Activated CD4-positive, alpha-beta memory T cell treated with anti-CD3 and anti-CD28 coated beads, Interleukin-2, amount 10 ng/mL, durations not matched to agents 7 days and 5 days (primary cell): ENCODE measurements around the gene DERA. TPM values are rescaled to one million over a fixed set of nuclear protein-coding genes. Genes with fewer than 3 reads are reported as not detected.
"Not testable (repeated sequence)": the region's sequence is repeated elsewhere in the genome, so short reads cannot be mapped to it uniquely, and the experiment has no call there.

Source experiments
- CTCF ChIA-PET: fragments of 350-600 bp; sonication (Branson Sonifier 250); formaldehyde crosslinking; loops from one replicate; lab custom pipeline; 2021; ENCODE audit warnings: antibody characterized with exemption, inconsistent platforms; lab: Charles Lee
- POLR2A ChIA-PET: fragments of 350-600 bp; sonication (Branson Sonifier 250); formaldehyde crosslinking; loops from one replicate; lab custom pipeline; 2021; ENCODE audit warnings: antibody characterized with exemption; lab: Charles Lee
- DNase-seq: peaks from one replicate; pipeline ENCODE4 v3.0.0-alpha.2; 2020
- H3K27ac Mint-ChIP-seq: one replicate; pipeline ENCODE4 v1.8.0; 2021; ENCODE audit warnings: mild to moderate bottlenecking, mixed read lengths
- H3K27me3 Mint-ChIP-seq: one replicate; pipeline ENCODE4 v1.8.0; 2021; ENCODE audit warnings: mixed read lengths
- H3K36me3 Mint-ChIP-seq: one replicate; pipeline ENCODE4 v1.8.0; 2021; ENCODE audit warnings: low read depth, mixed read lengths
- H3K4me1 Mint-ChIP-seq: one replicate; pipeline ENCODE4 v1.8.0; 2021; ENCODE audit warnings: mixed read lengths
- H3K4me3 Mint-ChIP-seq: one replicate; pipeline ENCODE4 v1.8.0; 2021; ENCODE audit warnings: mild to moderate bottlenecking, mixed read lengths
- H3K9me3 Mint-ChIP-seq: one replicate; pipeline ENCODE4 v1.8.0; 2021; ENCODE audit warnings: mixed read lengths
- total RNA-seq, 2 experiments: library from RNA; stranded (reverse); gene quantifications; one replicate each; pipeline ENCODE4 v1.2.3, GENCODE V29; 2021

Gene DERA
- total RNA-seq, 2 experiments from 2014 or later = 21.3 to 24.4 TPM

- POLR2A ChIA-PET, DNase-seq, H3K9me3 Mint-ChIP-seq, H3K36me3 Mint-ChIP-seq, H3K4me3 Mint-ChIP-seq, CTCF ChIA-PET, H3K27me3 Mint-ChIP-seq, H3K27ac Mint-ChIP-seq: not testable (repeated sequence)
- H3K4me1 Mint-ChIP-seq = peaks cover 20% of the 10 kb centered on the region
These were observed 3.0 kb downstream of the DERA start for GRCh38 chr12:15914131-15914530.

DNA sequence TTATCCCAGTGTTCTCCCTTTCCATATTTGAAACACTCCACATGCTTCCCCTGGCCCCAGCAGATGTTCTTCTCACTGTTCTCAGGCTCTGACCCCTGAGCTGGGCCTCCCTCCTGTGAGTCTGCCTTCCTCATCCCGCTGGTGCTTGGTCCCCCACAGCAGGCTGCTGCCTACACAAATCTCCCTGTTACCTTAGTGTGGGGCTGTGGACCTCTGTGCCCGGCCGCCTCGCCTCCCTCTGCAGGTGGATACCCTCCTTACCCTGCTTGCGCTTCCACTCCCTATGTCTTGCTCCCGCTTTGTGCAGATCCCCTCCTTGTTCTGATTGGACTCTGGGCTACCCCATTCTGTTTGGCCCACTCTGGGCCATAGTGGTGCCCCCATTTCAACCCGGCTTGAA is 6.9 kb downstream of the DERA start:
- Mint-ChIP-seq H3K27me3 (no peaks in the 10 kb centered on the region), H3K36me3 (peaks cover 6% of the 10 kb centered on the region), H3K4me1 (no peaks in the 10 kb centered on the region), H3K9me3 (no peaks in the 10 kb centered on the region), H3K4me3 (no peak overlapping the region), H3K27ac (no peak overlapping the region)
- ChIA-PET POLR2A (no interaction called here), CTCF (no interaction called here)
- no peak for DNase-seq

DNA sequence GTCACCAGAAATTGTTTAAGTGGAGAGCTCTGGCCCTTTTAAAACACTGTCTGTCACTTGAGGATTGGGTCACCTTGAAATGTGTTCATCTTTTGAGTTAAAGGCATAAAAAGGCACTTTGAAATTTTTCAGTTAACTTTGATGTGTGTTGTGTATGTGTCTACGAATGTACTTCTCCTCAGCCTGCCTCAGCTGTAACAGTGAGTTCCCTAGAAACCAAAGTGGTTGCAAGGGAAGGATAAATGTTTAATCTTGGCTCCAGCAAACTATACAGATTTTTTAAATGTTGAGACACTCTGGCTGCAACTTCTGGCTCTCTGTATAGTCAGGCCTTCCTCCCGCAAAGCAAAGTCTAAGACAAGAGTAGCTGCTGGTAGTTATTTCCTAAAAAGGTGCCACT is 8.3 kb downstream of the DERA start:
- DNase-seq = no peak

DNA sequence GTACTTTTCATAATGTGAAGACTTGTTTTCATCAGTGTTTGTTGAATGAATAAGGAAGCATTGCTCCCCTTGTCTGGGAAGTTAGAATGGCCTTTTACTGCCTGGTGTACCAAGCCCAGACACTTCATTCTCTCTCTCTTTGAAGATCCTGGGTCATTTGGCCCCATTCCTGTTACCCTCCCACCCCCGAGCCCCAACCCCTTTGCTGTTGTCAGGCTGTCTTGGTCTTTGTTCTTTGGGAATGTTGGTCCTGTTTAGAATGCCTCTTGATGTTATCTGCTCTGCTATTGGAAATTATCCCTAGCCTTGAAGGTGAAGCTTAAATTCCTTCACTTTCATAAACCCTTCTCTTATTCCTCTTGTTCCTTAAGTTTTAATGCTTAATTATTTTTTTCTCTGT is 13.8 kb downstream of the DERA start:
- CTCF ChIA-PET = no interaction called here
- H3K4me1 Mint-ChIP-seq = no peaks in the 10 kb centered on the region
- no peak overlapping the region for H3K27ac Mint-ChIP-seq
- H3K36me3 Mint-ChIP-seq = no peaks in the 10 kb centered on the region
- DNase-seq = no peak
- no peaks in the 10 kb centered on the region for H3K9me3 Mint-ChIP-seq
- POLR2A ChIA-PET = no interaction called here
- no peak overlapping the region for H3K4me3 Mint-ChIP-seq
- no peaks in the 10 kb centered on the region for H3K27me3 Mint-ChIP-seq

More for the DNA sequence above, 8.3 kb downstream of the DERA start:
- Mint-ChIP-seq H3K27me3 (no peaks in the 10 kb centered on the region), H3K36me3 (peaks cover 6% of the 10 kb centered on the region), H3K9me3 (no peaks in the 10 kb centered on the region), H3K27ac (no peak overlapping the region), H3K4me3 (no peak overlapping the region), H3K4me1 (no peaks in the 10 kb centered on the region)
- CTCF ChIA-PET = no interaction called here
- POLR2A ChIA-PET = no interaction called here

- peaks cover 4% of the 10 kb centered on the region for H3K9me3 Mint-ChIP-seq
- H3K4me3 Mint-ChIP-seq = no peak overlapping the region
- CTCF ChIA-PET = no interaction called here
- peaks cover 5% of the 10 kb centered on the region for H3K36me3 Mint-ChIP-seq
- DNase-seq = no peak
- H3K27me3 Mint-ChIP-seq = no peaks in the 10 kb centered on the region
- peaks cover 2% of the 10 kb centered on the region for H3K4me1 Mint-ChIP-seq
- H3K27ac Mint-ChIP-seq = no peak overlapping the region
- POLR2A ChIA-PET = no interaction called here
These were observed 17.2 kb downstream of the DERA start for GRCh38 chr12:15928346-15928745.

- ChIA-PET POLR2A (no interaction called here), CTCF (no interaction called here)
- Mint-ChIP-seq H3K27me3 (no peaks in the 10 kb centered on the region), H3K4me1 (peaks cover 2% of the 10 kb centered on the region), H3K4me3 (no peak overlapping the region), H3K36me3 (peaks cover 9% of the 10 kb centered on the region), H3K27ac (no peak overlapping the region), H3K9me3 (peaks cover 4% of the 10 kb centered on the region)
- DNase-seq = no peak
These were observed 17.9 kb downstream of the DERA start for GRCh38 chr12:15928870-15929571.

DNA sequence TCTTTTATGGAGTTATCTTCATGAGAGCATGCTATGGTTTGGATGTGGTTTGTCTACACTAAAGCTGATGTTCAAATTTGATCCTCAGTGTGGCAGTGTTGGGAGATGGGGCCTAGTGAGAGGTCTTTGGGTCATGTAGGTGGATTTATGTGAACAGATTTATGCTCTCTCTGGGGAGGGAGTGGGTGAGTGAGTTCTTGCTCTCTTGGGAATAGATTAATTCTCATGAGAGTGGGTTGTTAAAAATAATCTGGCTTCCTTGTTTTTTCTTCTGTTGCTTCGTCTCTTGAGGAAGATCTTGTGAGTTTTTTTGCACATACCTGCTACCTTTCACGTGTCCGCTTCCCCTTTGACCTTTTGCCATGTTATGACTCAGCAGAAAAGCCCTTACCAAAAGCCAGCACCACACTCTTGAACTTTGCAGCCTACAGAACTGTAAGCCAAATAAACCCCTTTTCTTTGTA is 20.5 kb downstream of the DERA start:
- peaks cover 9% of the 10 kb centered on the region for H3K36me3 Mint-ChIP-seq
- CTCF ChIA-PET = no interaction called here
- no peak overlapping the region for H3K27ac Mint-ChIP-seq
- no peaks in the 10 kb centered on the region for H3K27me3 Mint-ChIP-seq
- DNase-seq = no peak
- H3K9me3 Mint-ChIP-seq = peaks cover 4% of the 10 kb centered on the region
- H3K4me1 Mint-ChIP-seq = peaks cover 2% of the 10 kb centered on the region
- POLR2A ChIA-PET = no interaction called here
- no peak overlapping the region for H3K4me3 Mint-ChIP-seq

DNA sequence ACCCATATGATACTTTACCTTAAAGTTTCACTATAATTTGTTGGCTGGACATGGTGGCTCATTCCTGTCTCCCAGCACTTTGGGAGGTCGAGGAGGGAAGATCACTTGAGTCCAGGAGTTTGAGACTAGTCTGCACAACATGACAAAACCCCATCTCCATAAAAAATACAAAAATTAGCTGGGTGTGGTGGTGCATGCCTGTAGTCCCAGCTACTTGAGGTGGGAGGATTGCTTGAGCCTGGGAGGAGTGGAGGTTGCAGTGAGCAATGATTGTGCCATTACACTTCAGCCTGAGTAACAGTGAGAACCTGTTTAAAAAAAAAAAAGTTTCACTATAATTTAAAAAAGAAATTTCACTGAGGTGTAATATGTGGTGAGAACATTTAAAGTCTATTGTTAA is 21.2 kb downstream of the DERA start:
- ChIA-PET POLR2A (no interaction called here), CTCF (no interaction called here)
- Mint-ChIP-seq H3K4me1 (peaks cover 2% of the 10 kb centered on the region), H3K27ac (no peak overlapping the region), H3K4me3 (no peak overlapping the region), H3K9me3 (peaks cover 4% of the 10 kb centered on the region), H3K36me3 (peaks cover 9% of the 10 kb centered on the region), H3K27me3 (no peaks in the 10 kb centered on the region)
- no peak for DNase-seq

GRCh38 chr12:15932971-15933370 is 21.8 kb downstream of the DERA start:
- Mint-ChIP-seq H3K4me3 (no peak overlapping the region), H3K36me3 (peaks cover 15% of the 10 kb centered on the region), H3K27me3 (no peaks in the 10 kb centered on the region), H3K4me1 (peaks cover 2% of the 10 kb centered on the region), H3K27ac (no peak overlapping the region), H3K9me3 (peaks cover 7% of the 10 kb centered on the region)
- DNase-seq = no peak
- POLR2A ChIA-PET = no interaction called here
- CTCF ChIA-PET = no interaction called here

- Mint-ChIP-seq H3K27ac (no peak overlapping the region), H3K4me3 (no peak overlapping the region), H3K36me3 (peaks cover 18% of the 10 kb centered on the region), H3K4me1 (peaks cover 2% of the 10 kb centered on the region), H3K9me3 (peaks cover 7% of the 10 kb centered on the region), H3K27me3 (no peaks in the 10 kb centered on the region)
- DNase-seq = no peak
- ChIA-PET POLR2A (no interaction called here), CTCF (no interaction called here)
These were observed 22.6 kb downstream of the DERA start for GRCh38 chr12:15933751-15934150.

GRCh38 chr12:15936751-15937150 is 25.6 kb downstream of the DERA start:
- Mint-ChIP-seq H3K4me3 (no peak overlapping the region), H3K36me3 (peaks cover 18% of the 10 kb centered on the region), H3K9me3 (peaks cover 11% of the 10 kb centered on the region), H3K27ac (no peak overlapping the region), H3K4me1 (no peaks in the 10 kb centered on the region), H3K27me3 (no peaks in the 10 kb centered on the region)
- POLR2A ChIA-PET = no interaction called here
- DNase-seq = no peak
- CTCF ChIA-PET = no interaction called here

- peaks cover 15% of the 10 kb centered on the region for H3K36me3 Mint-ChIP-seq
- no peaks in the 10 kb centered on the region for H3K27me3 Mint-ChIP-seq
- no peak overlapping the region for H3K4me3 Mint-ChIP-seq
- no peak for DNase-seq
- CTCF ChIA-PET = no interaction called here
- H3K27ac Mint-ChIP-seq = no peak overlapping the region
- peaks cover 9% of the 10 kb centered on the region for H3K9me3 Mint-ChIP-seq
- no peaks in the 10 kb centered on the region for H3K4me1 Mint-ChIP-seq
- POLR2A ChIA-PET = no interaction called here
These were observed 26.8 kb downstream of the DERA start for GRCh38 chr12:15937902-15938301.

GRCh38 chr12:15939111-15939510 is 28.0 kb downstream of the DERA start:
- no peak for DNase-seq
- H3K4me3 Mint-ChIP-seq = no peak overlapping the region
- POLR2A ChIA-PET = no interaction called here
- no peak overlapping the region for H3K27ac Mint-ChIP-seq
- no peaks in the 10 kb centered on the region for H3K27me3 Mint-ChIP-seq
- H3K9me3 Mint-ChIP-seq = peaks cover 10% of the 10 kb centered on the region
- no peaks in the 10 kb centered on the region for H3K4me1 Mint-ChIP-seq
- peaks cover 9% of the 10 kb centered on the region for H3K36me3 Mint-ChIP-seq
- CTCF ChIA-PET = no interaction called here

GRCh38 chr12:15942475-15942874 is 31.3 kb downstream of the DERA start:
- no peak overlapping the region for H3K27ac Mint-ChIP-seq
- H3K36me3 Mint-ChIP-seq = peaks cover 13% of the 10 kb centered on the region
- DNase-seq = no peak
- CTCF ChIA-PET = no interaction called here
- POLR2A ChIA-PET = no interaction called here
- H3K4me1 Mint-ChIP-seq = no peaks in the 10 kb centered on the region
- no peak overlapping the region for H3K4me3 Mint-ChIP-seq
- H3K27me3 Mint-ChIP-seq = no peaks in the 10 kb centered on the region
- H3K9me3 Mint-ChIP-seq = peaks cover 16% of the 10 kb centered on the region
